H1 (cell line): ENCODE measurements around the gene CCDC83. TPM values are rescaled to one million over a fixed set of nuclear protein-coding genes. Genes with fewer than 3 reads are reported as not detected.

Experiments used
- CTCF ChIA-PET: fragments of 300-600 bp; sonication (Branson Sonifier 250); formaldehyde crosslinking; loops from one replicate; lab custom pipeline; 2021; ENCODE audit not compliant: partially characterized antibody; lab: Charles Lee
- POLR2A ChIA-PET: fragments of 300-600 bp; sonication (Branson Sonifier 250); formaldehyde crosslinking; loops from one replicate; lab custom pipeline; 2021; ENCODE audit warnings: inconsistent platforms; ENCODE audit not compliant: partially characterized antibody; lab: Charles Lee
- DNase-seq, 2 experiments: peaks; one replicate each; pipeline versions ENCODE4 v3.0.0 to v3.0.0-alpha.2; 2010 to 2022; ENCODE audit warnings: low spot score in 2 of 2, low read depth in 1 of 2, mixed read lengths in 1 of 2
- FAIRE-seq: peaks from 2 replicates; lab custom pipeline; 2011; peaks lifted over from hg19 to GRCh38; lab: Jason Lieb, UNC
- H2AFZ ChIP-seq: 2 replicates; pipeline ENCODE4 v1.8.1; 2012; ENCODE audit warnings: low read length, inconsistent platforms
- H2AK5ac ChIP-seq: 2 replicates; pipeline ENCODE4 v1.6.1; 2013; ENCODE audit warnings: low read depth, low read length
- H2BK120ac ChIP-seq: replicated peaks from 2 replicates; pipeline ENCODE3; 2013; ENCODE audit warnings: low read depth, low read length, inconsistent platforms
- H2BK12ac ChIP-seq: 2 replicates; pipeline ENCODE4 v1.6.1; 2013; ENCODE audit warnings: low read depth, low read length
- H2BK15ac ChIP-seq: 2 replicates; pipeline ENCODE4 v1.6.1; 2013; ENCODE audit warnings: low read length
- H2BK20ac ChIP-seq: 2 replicates; pipeline ENCODE4 v1.6.1; 2013; ENCODE audit warnings: low read length
- H2BK5ac ChIP-seq: 2 replicates; pipeline ENCODE4 v1.6.1; 2013; ENCODE audit warnings: low read depth, low read length
- H3K14ac ChIP-seq: 2 replicates; pipeline ENCODE4 v1.6.1; 2013; ENCODE audit warnings: inconsistent platforms; ENCODE audit not compliant: insufficient read length
- H3K18ac ChIP-seq: 2 replicates; pipeline ENCODE4 v1.6.1; 2013; ENCODE audit warnings: low read length; ENCODE audit errors: extremely low read depth
- H3K23ac ChIP-seq: 2 replicates; pipeline ENCODE4 v1.6.1; 2013; ENCODE audit warnings: inconsistent platforms; ENCODE audit not compliant: insufficient read length
- H3K23me2 ChIP-seq: 2 replicates; pipeline ENCODE4 v1.6.1; 2013; ENCODE audit warnings: low read depth, low read length
- H3K27ac ChIP-seq: 2 replicates; pipeline ENCODE4 v1.6.1; 2011; ENCODE audit warnings: low read depth, low read length, inconsistent platforms
- H3K27me3 ChIP-seq, 4 experiments: replicated peaks in 1 of 4; 1 replicate in 1 of 4; 2 replicates in 3 of 4; pipeline versions ENCODE4 v1.6.1 to v1.8.1; 2011 to 2013; ENCODE audit warnings: low read length in 3 of 4, mild to moderate bottlenecking in 3 of 4, inconsistent platforms in 2 of 4, mixed read lengths in 2 of 4, moderate library complexity in 1 of 4; ENCODE audit not compliant: control insufficient read depth in 3 of 4, insufficient read depth in 3 of 4; ENCODE audit errors: extremely low read depth in 1 of 4
- H3K36me3 ChIP-seq, 4 experiments: 2 replicates each; pipeline versions ENCODE4 v1.6.1 to v1.8.1; 2011 to 2013; ENCODE audit warnings: mild to moderate bottlenecking in 4 of 4, low read length in 3 of 4, moderate library complexity in 2 of 4, control low read depth in 1 of 4, inconsistent platforms in 1 of 4; ENCODE audit not compliant: insufficient read depth in 4 of 4, control insufficient read depth in 2 of 4
- H3K4ac ChIP-seq: replicated peaks from 2 replicates; pipeline ENCODE3; 2013; ENCODE audit warnings: low read length, low read depth, mixed read lengths, inconsistent platforms; ENCODE audit not compliant: insufficient read length
- H3K4me1 ChIP-seq, 4 experiments: replicated peaks in 1 of 4; 1 replicate in 1 of 4; 2 replicates in 3 of 4; pipeline versions ENCODE4 v1.6.1 to v1.8.1; 2011 to 2013; ENCODE audit warnings: low read length in 3 of 4, inconsistent platforms in 2 of 4, mixed read lengths in 1 of 4; ENCODE audit not compliant: insufficient read depth in 4 of 4, control insufficient read depth in 3 of 4
- H3K4me2 ChIP-seq, 2 experiments: 2 replicates each; pipeline versions ENCODE4 v1.6.1 to v1.8.1; 2011 to 2013; ENCODE audit warnings: low read depth in 2 of 2, low read length in 2 of 2, control low read depth in 1 of 2, inconsistent platforms in 1 of 2, mild to moderate bottlenecking in 1 of 2; ENCODE audit not compliant: insufficient read depth in 1 of 2
- H3K4me3 ChIP-seq, 4 experiments: fragments of 200-600, 300-600 bp in 1 of 4; sonication (generic), shearing (Covaris generic), sonication (Bioruptor Twin) in 1 of 4; 2 replicates each; pipeline versions ENCODE4 v1.5.1 to v1.8.1; 2011 to 2016; ENCODE audit warnings: low read length in 4 of 4, low read depth in 3 of 4, control low read depth in 2 of 4, inconsistent platforms in 2 of 4, mild to moderate bottlenecking in 2 of 4, mixed read lengths in 1 of 4, moderate library complexity in 1 of 4; ENCODE audit not compliant: insufficient read depth in 2 of 4; ENCODE audit errors: extremely low read depth in 1 of 4
- H3K56ac ChIP-seq: replicated peaks from 2 replicates; pipeline ENCODE3; 2013; ENCODE audit warnings: low read depth, mild to moderate bottlenecking, mixed read lengths, low read length, inconsistent platforms; ENCODE audit not compliant: insufficient read length
- H3K79me1 ChIP-seq: 2 replicates; pipeline ENCODE4 v1.6.1; 2013; ENCODE audit warnings: low read depth, low read length, control low read depth
- H3K79me2 ChIP-seq, 2 experiments: 2 replicates each; pipeline versions ENCODE4 v1.6.1 to v1.8.1; 2012 to 2013; ENCODE audit warnings: low read length in 2 of 2, mild to moderate bottlenecking in 2 of 2, inconsistent platforms in 1 of 2; ENCODE audit not compliant: insufficient read depth in 2 of 2, control insufficient read depth in 1 of 2
- H3K9ac ChIP-seq, 4 experiments: replicated peaks in 1 of 4; 1 replicate in 1 of 4; 2 replicates in 3 of 4; pipeline versions ENCODE4 v1.6.1 to v1.8.1; 2011 to 2013; ENCODE audit warnings: low read depth in 3 of 4, low read length in 3 of 4, control low read depth in 2 of 4, mild to moderate bottlenecking in 2 of 4, moderate library complexity in 2 of 4, inconsistent platforms in 1 of 4; ENCODE audit errors: extremely low read depth in 1 of 4
- H3K9me3 ChIP-seq, 2 experiments: 2 replicates each; pipeline versions ENCODE4 v1.6.1 to v1.8.1; 2012 to 2013; ENCODE audit warnings: mild to moderate bottlenecking in 2 of 2, moderate library complexity in 2 of 2, control low read depth in 1 of 2, inconsistent platforms in 1 of 2, low read depth in 1 of 2, low read length in 1 of 2, mixed read lengths in 1 of 2; ENCODE audit not compliant: insufficient read depth in 2 of 2
- H4K20me1 ChIP-seq, 2 experiments: replicated peaks in 1 of 2; 2 replicates each; pipeline versions ENCODE3 to v1.8.1; 2011 to 2013; ENCODE audit warnings: inconsistent platforms in 2 of 2, low read length in 2 of 2, mild to moderate bottlenecking in 1 of 2; ENCODE audit not compliant: insufficient read depth in 2 of 2, control insufficient read depth in 1 of 2
- H4K5ac ChIP-seq: 2 replicates; pipeline ENCODE4 v1.6.1; 2013; ENCODE audit warnings: low read length, low read depth, mixed read lengths, inconsistent platforms; ENCODE audit not compliant: insufficient read length
- H4K8ac ChIP-seq: 2 replicates; pipeline ENCODE4 v1.8.0; 2013; ENCODE audit warnings: mild to moderate bottlenecking, moderate library complexity, low read length, inconsistent platforms; ENCODE audit not compliant: insufficient read depth; ENCODE audit errors: extremely low read depth
- H4K91ac ChIP-seq: replicated peaks from 2 replicates; pipeline ENCODE3; 2013; ENCODE audit warnings: low read length, mixed read lengths, inconsistent platforms; ENCODE audit not compliant: insufficient read length
- ATF3 ChIP-seq: IDR thresholded peaks from 2 replicates; pipeline ENCODE4 v1.6.1; 2011; ENCODE audit warnings: low read depth, mild to moderate bottlenecking, low read length; ENCODE audit not compliant: insufficient read depth
- BCL11A ChIP-seq, 2 experiments: IDR thresholded peaks; one replicate each; pipeline ENCODE4 v1.6.1; 2011; ENCODE audit warnings: low read depth in 2 of 2, low read length in 2 of 2, mild to moderate bottlenecking in 2 of 2
- CEBPB ChIP-seq: IDR thresholded peaks from 2 replicates; pipeline ENCODE4 v1.6.1; 2012; ENCODE audit warnings: low read depth, low read length
- FOSL1 ChIP-seq: IDR thresholded peaks from 2 replicates; pipeline ENCODE4 v1.6.1; 2011; ENCODE audit warnings: mild to moderate bottlenecking, low read depth, low read length, moderate library complexity; ENCODE audit not compliant: insufficient read depth
- KDM4A ChIP-seq: IDR thresholded peaks from one replicate; pipeline ENCODE4 v1.7.1; 2012; ENCODE audit warnings: low read depth, mild to moderate bottlenecking, moderate library complexity, low read length, inconsistent platforms; ENCODE audit not compliant: severe bottlenecking
- NRF1 ChIP-seq: IDR thresholded peaks from 2 replicates; pipeline ENCODE4 v1.6.1; 2011; ENCODE audit warnings: mild to moderate bottlenecking, low read depth, low read length, improper control_type of control experiment
- RAD21 ChIP-seq, 2 experiments: IDR thresholded peaks in 1 of 2; conservative IDR thresholded peaks in 1 of 2; 2 replicates each; pipeline ENCODE4 v1.6.1; 2011; ENCODE audit warnings: low read depth in 2 of 2, low read length in 2 of 2, improper control_type of control experiment in 1 of 2, inconsistent platforms in 1 of 2, mild to moderate bottlenecking in 1 of 2, moderate library complexity in 1 of 2
- SIX5 ChIP-seq: IDR thresholded peaks from 2 replicates; pipeline ENCODE4 v1.6.1; 2011; ENCODE audit warnings: mild to moderate bottlenecking, low read depth, low read length
- SP1 ChIP-seq: IDR thresholded peaks from 2 replicates; pipeline ENCODE4 v1.6.1; 2011; ENCODE audit warnings: low read depth, low read length
- SP2 ChIP-seq: IDR thresholded peaks from 2 replicates; pipeline ENCODE4 v1.6.1; 2012; ENCODE audit warnings: mild to moderate bottlenecking, low read length, inconsistent platforms
- SP4 ChIP-seq: IDR thresholded peaks from 2 replicates; pipeline ENCODE4 v1.6.1; 2012; ENCODE audit warnings: low read length, inconsistent platforms
- WGBS, 2 experiments: shearing (Covaris generic) in 1 of 2; methylation state at CpG; one replicate each; pipeline versions ENCODE4 v1.1.6 to v1.1.7; 2013 to 2015; ENCODE audit warnings: low lambda C conversion rate in 2 of 2, mixed read lengths in 2 of 2, inconsistent platforms in 1 of 2, low coverage in 1 of 2, missing lambda C conversion rate in 1 of 2; ENCODE audit not compliant: insufficient replicate concordance in 2 of 2, insufficient coverage in 1 of 2, insufficient read length in 1 of 2; ENCODE audit errors: extremely low coverage in 1 of 2, missing lambda C conversion rate in 1 of 2; 5-methylcytosine and 5-hydroxymethylcytosine counted together
- polyA plus RNA-seq, 7 experiments: library from polyadenylated mRNA; depleted of rRNA in 3 of 7; stranded (reverse) in 5 of 7; unstranded in 2 of 7; fragments of >200 nt in 5 of 7; fragments of 200-250 nt in 2 of 7; gene quantifications; 1 replicate in 5 of 7; 2 replicates in 1 of 7; 4 replicates in 1 of 7; pipeline versions ENCODE4 v1.2.1 to v1.2.3, GENCODE V29; 2011 to 2013; ENCODE audit warnings: missing spikeins in 2 of 7, mixed read lengths in 2 of 7
- total RNA-seq: library from RNA; stranded (reverse); fragmentation: NEBNext Ultra II Directional; extraction: Animal tissue kit (Norgen Biotek cat#: 25700); gene quantifications from 2 replicates; pipeline ENCODE4 v1.2.1, GENCODE V29; 2021

Gene CCDC83
- total and polyA plus RNA-seq, 2 of the 8 experiments (the other 6 are each of a cell fraction or from before 2014, with no cell fraction given), result not detected

GRCh38 chr11:85951049-85951405, 95.8 kb downstream of the CCDC83 start:
- WGBS, 2 experiments, result 96% methylated on average over 4 of the region's 4 CpGs; no CpG with 5 or more reads in 1 of the 2 experiments
- no peak overlapping the region for H3K18ac ChIP-seq
- H3K9ac ChIP-seq, result no peak overlapping the region
- POLR2A ChIA-PET, result interaction anchor here (1.0 to 1.5 kb wide), 2 partner anchors 11 to 12 kb away, joined by 3 to 4 read pairs; no protein-coding TSS in a partner anchor
- no peak overlapping the region for H3K56ac ChIP-seq
- DNase-seq (no peak), FAIRE-seq (no peak)
- no peak overlapping the region for H3K4me2 ChIP-seq
- no peak overlapping the region for H4K91ac ChIP-seq
- H3K9me3 ChIP-seq, result peaks cover 0 to 2% of the 10 kb centered on the region in 2 experiments; a peak in 1 of 4 replicates
- no peak overlapping the region for H2BK15ac ChIP-seq
- no peak overlapping the region for H3K14ac ChIP-seq
- H3K27ac ChIP-seq, result no peak overlapping the region
- no peaks in the 10 kb centered on the region for H3K4me1 ChIP-seq
- no peaks in the 10 kb centered on the region for H4K20me1 ChIP-seq
- no peak overlapping the region for H2BK5ac ChIP-seq
- H3K23me2 ChIP-seq, result no peaks in the 10 kb centered on the region
- CTCF ChIA-PET, result interaction anchor here (1.1 kb wide), 1 partner anchor 12 kb away, joined by 3 read pairs; no protein-coding TSS in a partner anchor
- H2AFZ ChIP-seq, result no peak overlapping the region
- H4K5ac ChIP-seq, result no peak overlapping the region
- no peak overlapping the region for H2BK20ac ChIP-seq
- no peak overlapping the region for H3K4ac ChIP-seq
- H3K4me3 ChIP-seq, result no peak overlapping the region
- H3K27me3 ChIP-seq, result no peaks in the 10 kb centered on the region
- peaks cover 0 to 3% (median 0%) of the 10 kb centered on the region in 4 experiments; a peak in 3 of 8 replicates for H3K36me3 ChIP-seq
- H3K23ac ChIP-seq, result no peak overlapping the region
- no peak overlapping the region for H4K8ac ChIP-seq
- H3K79me2 ChIP-seq, result no peaks in the 10 kb centered on the region
- H2BK12ac ChIP-seq, result no peak overlapping the region
- H2AK5ac ChIP-seq, result no peak overlapping the region
- H3K79me1 ChIP-seq, result no peaks in the 10 kb centered on the region
- no peak overlapping the region for H2BK120ac ChIP-seq
- TF ChIP-seq RAD21 (IDR thresholded peaks at IDR 0.05 in 1 of 2, conservative IDR thresholded peaks at IDR 0.05 in 1 of 2; ENCODE audit: low read depth in 2 of 2, low read length in 2 of 2) (no peak), NRF1 (no peak), CEBPB (no peak), ATF3 (no peak), KDM4A (no peak), SP2 (no peak), SP4 (no peak), SIX5 (no peak), FOSL1 (no peak), BCL11A (IDR thresholded peaks at IDR 0.05; ENCODE audit: low read depth in 2 of 2, low read length in 2 of 2) (no peak), SP1 (no peak)
